DOHH2 (cell line): ENCODE results near the gene MS4A6A.

Experiments
- EZH2phosphoT487 ChIP-seq: fragments of 200-600 bp; sonication (generic); IDR thresholded peaks from 2 replicates; pipeline ENCODE4 v1.6.1; 2017; ENCODE audit warnings: borderline replicate concordance, mild to moderate bottlenecking, antibody characterized with exemption, low read length, moderate library complexity, mixed read lengths
- TF ChIP-seq, protein P1 (sequence below): fragments of 200-600 bp; sonication (generic); IDR thresholded peaks from one replicate; pipeline ENCODE4 v1.5.1; 2014; ENCODE audit warnings: antibody characterized with exemption, mild to moderate bottlenecking, low read depth, low read length; ENCODE audit not compliant: poor library complexity, severe bottlenecking

DNA sequence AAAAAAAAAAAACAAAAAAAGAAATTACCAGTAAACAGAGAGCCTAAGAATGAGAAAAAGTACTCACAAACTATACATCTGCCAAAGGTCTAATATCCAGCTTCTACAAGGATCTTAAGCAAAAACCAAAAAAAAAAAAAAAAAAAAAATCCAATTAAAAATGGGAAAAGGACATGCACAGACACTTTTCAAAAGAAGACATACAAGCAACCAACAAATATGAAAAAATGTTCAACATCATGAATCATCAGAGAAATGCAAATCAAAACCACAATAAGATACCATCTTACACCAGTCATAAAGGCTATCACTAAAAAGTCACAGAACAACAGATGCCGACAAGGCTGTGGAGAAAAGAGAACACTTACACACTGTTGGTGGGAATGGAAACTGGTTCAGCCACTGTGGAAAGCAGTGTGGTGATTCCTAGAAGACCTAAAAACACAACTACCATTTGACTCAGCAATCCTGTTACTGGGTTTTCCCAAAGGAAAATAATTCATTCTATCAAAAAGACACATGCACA is 18.3 kb downstream of the MS4A6A start:
- TF ChIP-seq, protein P1, sequence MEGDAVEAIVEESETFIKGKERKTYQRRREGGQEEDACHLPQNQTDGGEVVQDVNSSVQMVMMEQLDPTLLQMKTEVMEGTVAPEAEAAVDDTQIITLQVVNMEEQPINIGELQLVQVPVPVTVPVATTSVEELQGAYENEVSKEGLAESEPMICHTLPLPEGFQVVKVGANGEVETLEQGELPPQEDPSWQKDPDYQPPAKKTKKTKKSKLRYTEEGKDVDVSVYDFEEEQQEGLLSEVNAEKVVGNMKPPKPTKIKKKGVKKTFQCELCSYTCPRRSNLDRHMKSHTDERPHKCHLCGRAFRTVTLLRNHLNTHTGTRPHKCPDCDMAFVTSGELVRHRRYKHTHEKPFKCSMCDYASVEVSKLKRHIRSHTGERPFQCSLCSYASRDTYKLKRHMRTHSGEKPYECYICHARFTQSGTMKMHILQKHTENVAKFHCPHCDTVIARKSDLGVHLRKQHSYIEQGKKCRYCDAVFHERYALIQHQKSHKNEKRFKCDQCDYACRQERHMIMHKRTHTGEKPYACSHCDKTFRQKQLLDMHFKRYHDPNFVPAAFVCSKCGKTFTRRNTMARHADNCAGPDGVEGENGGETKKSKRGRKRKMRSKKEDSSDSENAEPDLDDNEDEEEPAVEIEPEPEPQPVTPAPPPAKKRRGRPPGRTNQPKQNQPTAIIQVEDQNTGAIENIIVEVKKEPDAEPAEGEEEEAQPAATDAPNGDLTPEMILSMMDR, result no peak
- no peak for TF ChIP-seq EZH2phosphoT487
